H9 (cell line): ENCODE measurements around the gene PLGRKT. TPM values are rescaled to one million over a fixed set of nuclear protein-coding genes. Genes with fewer than 3 reads are reported as not detected.

ENCODE experiments used
- DNase-seq: peaks from one replicate; pipeline ENCODE4 v3.0.0-alpha.2; 2017
- H2AFZ ChIP-seq: one replicate; pipeline ENCODE4 v1.6.1; 2013; ENCODE audit warnings: mild to moderate bottlenecking, low read length, control low read depth, moderate library complexity
- H2AK5ac ChIP-seq: 2 replicates; pipeline ENCODE4 v1.6.1; 2013; ENCODE audit warnings: low read length, control low read depth, mixed read lengths; ENCODE audit not compliant: insufficient read length
- H2BK120ac ChIP-seq: one replicate; pipeline ENCODE4 v1.6.1; 2013; ENCODE audit warnings: low read depth, mild to moderate bottlenecking, low read length, control low read depth, inconsistent platforms; ENCODE audit not compliant: poor library complexity, severe bottlenecking
- H2BK12ac ChIP-seq: 2 replicates; pipeline ENCODE4 v1.6.1; 2013; ENCODE audit warnings: low read length, control low read depth, mixed read lengths, low read depth; ENCODE audit not compliant: insufficient read length
- H2BK15ac ChIP-seq: 2 replicates; pipeline ENCODE4 v1.6.1; 2013; ENCODE audit warnings: low read depth, low read length, control low read depth
- H2BK20ac ChIP-seq: one replicate; pipeline ENCODE4 v1.6.1; 2013; ENCODE audit warnings: low read depth, mild to moderate bottlenecking, low read length, control low read depth, inconsistent platforms; ENCODE audit not compliant: poor library complexity, severe bottlenecking
- H2BK5ac ChIP-seq: 2 replicates; pipeline ENCODE4 v1.6.1; 2013; ENCODE audit warnings: low read length, control low read depth, mixed read lengths; ENCODE audit not compliant: insufficient read length
- H3K14ac ChIP-seq: 2 replicates; pipeline ENCODE4 v1.6.1; 2013; ENCODE audit warnings: low read length, control low read depth; ENCODE audit not compliant: insufficient read depth
- H3K18ac ChIP-seq: 2 replicates; pipeline ENCODE4 v1.6.1; 2013; ENCODE audit warnings: low read depth, mild to moderate bottlenecking, mixed read lengths, low read length, control low read depth; ENCODE audit not compliant: insufficient read length
- H3K23ac ChIP-seq: 2 replicates; pipeline ENCODE4 v1.6.1; 2013; ENCODE audit warnings: low read length, control low read depth, mixed read lengths, low read depth; ENCODE audit not compliant: insufficient read length
- H3K23me2 ChIP-seq: 2 replicates; pipeline ENCODE4 v1.6.1; 2013; ENCODE audit warnings: low read depth, mild to moderate bottlenecking, mixed read lengths, low read length, control low read depth; ENCODE audit not compliant: insufficient read length, poor library complexity, severe bottlenecking
- H3K27ac ChIP-seq: 2 replicates; pipeline ENCODE4 v1.5.1; 2013; ENCODE audit warnings: low read length, control low read depth, mixed read lengths, low read depth; ENCODE audit not compliant: insufficient read length
- H3K27me3 ChIP-seq: 2 replicates; pipeline ENCODE4 v1.6.1; 2013; ENCODE audit warnings: low read length, control low read depth, inconsistent platforms; ENCODE audit not compliant: insufficient read depth
- H3K4ac ChIP-seq: 2 replicates; pipeline ENCODE4 v1.6.1; 2013; ENCODE audit warnings: low read depth, mild to moderate bottlenecking, control low read depth, inconsistent platforms, low read length, moderate library complexity
- H3K4me1 ChIP-seq: 2 replicates; pipeline ENCODE4 v1.6.1; 2013; ENCODE audit warnings: low read length, control low read depth, inconsistent platforms; ENCODE audit not compliant: insufficient read depth
- H3K4me2 ChIP-seq: 2 replicates; pipeline ENCODE4 v1.6.1; 2013; ENCODE audit warnings: low read length, control low read depth, mixed read lengths; ENCODE audit not compliant: insufficient read length, insufficient read depth
- H3K56ac ChIP-seq: 2 replicates; pipeline ENCODE4 v1.6.1; 2013; ENCODE audit warnings: low read depth, mild to moderate bottlenecking, mixed read lengths, low read length, control low read depth; ENCODE audit not compliant: insufficient read length
- H3K79me1 ChIP-seq: 2 replicates; pipeline ENCODE4 v1.6.1; 2013; ENCODE audit warnings: low read depth, mild to moderate bottlenecking, moderate library complexity, low read length, control low read depth, inconsistent platforms; ENCODE audit not compliant: insufficient read depth, poor library complexity, severe bottlenecking
- H3K79me2 ChIP-seq: 2 replicates; pipeline ENCODE4 v1.6.1; 2013; ENCODE audit warnings: low read length, control low read depth, inconsistent platforms; ENCODE audit not compliant: insufficient read depth
- H3K9ac ChIP-seq: 2 replicates; pipeline ENCODE4 v1.6.1; 2013; ENCODE audit warnings: low read length, control low read depth, mixed read lengths; ENCODE audit not compliant: insufficient read length; ENCODE audit errors: extremely low read depth
- H3K9me3 ChIP-seq: one replicate; pipeline ENCODE4 v1.6.1; 2013; ENCODE audit warnings: low read depth, low read length, inconsistent platforms; ENCODE audit not compliant: control insufficient read depth
- H3T11ph ChIP-seq: one replicate; pipeline ENCODE4 v1.6.1; 2013; ENCODE audit warnings: mild to moderate bottlenecking, low read length, control low read depth, inconsistent platforms
- H4K20me1 ChIP-seq: one replicate; pipeline ENCODE4 v1.6.1; 2013; ENCODE audit not compliant: control insufficient read depth, insufficient read length, insufficient read depth
- H4K5ac ChIP-seq: 2 replicates; pipeline ENCODE4 v1.6.1; 2013; ENCODE audit warnings: low read depth, mild to moderate bottlenecking, mixed read lengths, low read length, control low read depth; ENCODE audit not compliant: insufficient read length
- H4K8ac ChIP-seq: replicated peaks from 2 replicates; pipeline ENCODE4 v1.6.1; 2013; ENCODE audit warnings: low read length, control low read depth, mixed read lengths, low read depth; ENCODE audit not compliant: insufficient read length
- H4K91ac ChIP-seq: 2 replicates; pipeline ENCODE4 v1.6.1; 2013; ENCODE audit warnings: low read depth, mild to moderate bottlenecking, moderate library complexity, mixed read lengths, low read length, control low read depth; ENCODE audit not compliant: insufficient read length
- H3K27ac Mint-ChIP-seq, 3 experiments: 2 replicates in 2 of 3; 3 replicates in 1 of 3; pipeline ENCODE4 v1.8.0; 2020 to 2021; ENCODE audit warnings: mixed read lengths in 3 of 3, mild to moderate bottlenecking in 1 of 3, moderate library complexity in 1 of 3
- H3K27me3 Mint-ChIP-seq: 2 replicates; pipeline ENCODE4 v1.8.0; 2021; ENCODE audit warnings: low read depth, mild to moderate bottlenecking, moderate library complexity, mixed read lengths
- H3K36me3 Mint-ChIP-seq, 3 experiments: 2 replicates in 2 of 3; 3 replicates in 1 of 3; pipeline ENCODE4 v1.8.0; 2020 to 2021; ENCODE audit warnings: low read depth in 3 of 3, mixed read lengths in 3 of 3; ENCODE audit not compliant: insufficient read depth in 1 of 3
- H3K4me1 Mint-ChIP-seq, 2 experiments: 2 replicates each; pipeline ENCODE4 v1.8.0; 2020; ENCODE audit warnings: mixed read lengths in 2 of 2
- H3K4me3 Mint-ChIP-seq, 2 experiments: 2 replicates in 1 of 2; 3 replicates in 1 of 2; pipeline ENCODE4 v1.8.0; 2020 to 2021; ENCODE audit warnings: mild to moderate bottlenecking in 2 of 2, mixed read lengths in 2 of 2, moderate library complexity in 1 of 2
- H3K9me3 Mint-ChIP-seq, 2 experiments: 2 replicates in 1 of 2; 3 replicates in 1 of 2; pipeline ENCODE4 v1.8.0; 2020; ENCODE audit warnings: mild to moderate bottlenecking in 2 of 2, mixed read lengths in 2 of 2, moderate library complexity in 1 of 2
- CTCF ChIP-seq: fragments of 200-600 bp; sonication (generic); conservative IDR thresholded peaks from 3 replicates; pipeline ENCODE4 v1.8.0; 2021; ENCODE audit warnings: antibody characterized with exemption, mild to moderate bottlenecking
- WGBS: extraction: QIAGEN DNeasy Blood & Tissue Kit; methylation state at CpG from one replicate; pipeline ENCODE4 v1.1.7; 2013; ENCODE audit warnings: missing lambda C conversion rate, low lambda C conversion rate, mixed read lengths; ENCODE audit not compliant: insufficient read length; ENCODE audit errors: extremely low coverage; 5-methylcytosine and 5-hydroxymethylcytosine counted together
- total RNA-seq: library from RNA; stranded (reverse); gene quantifications from 2 replicates; pipeline ENCODE4 v1.2.1, GENCODE V29; 2021

Gene PLGRKT
- total RNA-seq, 1 experiment from 2014 or later, result 19.6 TPM

GRCh38 chr9:5326893-5327548 is 110.7 kb downstream of the PLGRKT start:
- Histone ChIP-seq H4K20me1 (no peaks in the 10 kb centered on the region), H3T11ph (no peak overlapping the region), H3K18ac (peak overlapping the region; percentile 29), H2AFZ (no peak overlapping the region), H3K23ac (no peak overlapping the region), H2BK120ac (no peak overlapping the region), H4K8ac (no peak overlapping the region), H3K27me3 (no peaks in the 10 kb centered on the region), H3K56ac (no peak overlapping the region), H3K27ac (no peak overlapping the region), H3K4ac (no peak overlapping the region), H3K79me2 (no peaks in the 10 kb centered on the region), H3K4me2 (peak overlapping the region; percentile 1), H2BK20ac (no peak overlapping the region), H3K9ac (no peak overlapping the region), H4K91ac (no peak overlapping the region), H2BK12ac (no peak overlapping the region), H2AK5ac (no peak overlapping the region), H2BK15ac (no peak overlapping the region), H4K5ac (no peak overlapping the region), H2BK5ac (no peak overlapping the region), H3K4me1 (no peaks in the 10 kb centered on the region; the same call in 1 of the 2 replicates), H3K79me1 (no peaks in the 10 kb centered on the region), H3K14ac (peak overlapping the region; percentile 2; the same call in 1 of the 2 replicates), H3K9me3 (no peaks in the 10 kb centered on the region), H3K23me2 (no peaks in the 10 kb centered on the region)
- no peak for TF ChIP-seq CTCF
- Mint-ChIP-seq H3K4me1 (peaks cover 21 to 33% of the 10 kb centered on the region in 2 experiments), H3K27me3 (no peaks in the 10 kb centered on the region), H3K27ac (peak overlapping the region in 1 of 3 experiments; percentile 74; a peak in 2 of 7 replicates), H3K4me3 (peak overlapping the region; percentile 31 to 32; a peak in 2 of 5 replicates), H3K9me3 (peaks cover 5 to 15% of the 10 kb centered on the region in 2 experiments; a peak in 4 of 5 replicates), H3K36me3 (peaks cover 10 to 21% (median 10%) of the 10 kb centered on the region in 3 experiments)
- DNase-seq, result peak; percentile 92
- WGBS, result no CpG with 5 or more reads among the region's 10 CpGs
